ENCODE results near the gene ZNF536. TPM values are rescaled to one million over a fixed set of nuclear protein-coding genes. Genes with fewer than 3 reads are reported as not detected.

Gene ZNF536
- total RNA-seq, 1 donor from 2014 or later: 24.9 TPM

DNA sequence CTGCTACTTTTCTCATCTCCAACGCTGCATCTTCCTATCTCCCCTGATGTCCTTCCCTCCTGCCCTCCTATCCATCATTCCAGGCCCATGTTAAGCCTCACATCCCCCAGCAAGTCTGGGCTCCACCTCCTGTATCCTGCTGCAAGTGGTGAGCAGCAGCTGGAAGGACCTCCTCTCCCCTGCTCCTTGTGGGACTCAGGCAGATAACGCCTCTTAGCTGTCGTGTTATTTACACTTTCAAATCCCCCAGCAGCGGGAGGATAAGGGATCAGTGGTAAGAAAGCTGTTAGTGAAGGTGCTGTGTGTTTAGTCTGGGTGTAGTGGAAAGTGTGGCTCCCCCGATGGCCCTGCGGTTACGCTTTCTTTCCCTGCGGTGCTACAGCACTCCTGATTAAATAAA is 211.9 kb downstream of the ZNF536 start:
- Mint-ChIP-seq H3K27me3 (ENCODE audit: unreplicated experiment) (peaks cover 13% of the 10 kb centered on the region), H3K9me3 (ENCODE audit: unreplicated experiment) (peaks cover 10% of the 10 kb centered on the region), H3K27ac (ENCODE audit: unreplicated experiment) (no peak overlapping the region), H3K36me3 (ENCODE audit: unreplicated experiment) (peaks cover 4% of the 10 kb centered on the region), H3K4me1 (ENCODE audit: low read depth, unreplicated experiment) (peaks cover 15% of the 10 kb centered on the region), H3K4me3 (ENCODE audit: unreplicated experiment) (no peak overlapping the region)
- TF ChIP-seq, protein P1, sequence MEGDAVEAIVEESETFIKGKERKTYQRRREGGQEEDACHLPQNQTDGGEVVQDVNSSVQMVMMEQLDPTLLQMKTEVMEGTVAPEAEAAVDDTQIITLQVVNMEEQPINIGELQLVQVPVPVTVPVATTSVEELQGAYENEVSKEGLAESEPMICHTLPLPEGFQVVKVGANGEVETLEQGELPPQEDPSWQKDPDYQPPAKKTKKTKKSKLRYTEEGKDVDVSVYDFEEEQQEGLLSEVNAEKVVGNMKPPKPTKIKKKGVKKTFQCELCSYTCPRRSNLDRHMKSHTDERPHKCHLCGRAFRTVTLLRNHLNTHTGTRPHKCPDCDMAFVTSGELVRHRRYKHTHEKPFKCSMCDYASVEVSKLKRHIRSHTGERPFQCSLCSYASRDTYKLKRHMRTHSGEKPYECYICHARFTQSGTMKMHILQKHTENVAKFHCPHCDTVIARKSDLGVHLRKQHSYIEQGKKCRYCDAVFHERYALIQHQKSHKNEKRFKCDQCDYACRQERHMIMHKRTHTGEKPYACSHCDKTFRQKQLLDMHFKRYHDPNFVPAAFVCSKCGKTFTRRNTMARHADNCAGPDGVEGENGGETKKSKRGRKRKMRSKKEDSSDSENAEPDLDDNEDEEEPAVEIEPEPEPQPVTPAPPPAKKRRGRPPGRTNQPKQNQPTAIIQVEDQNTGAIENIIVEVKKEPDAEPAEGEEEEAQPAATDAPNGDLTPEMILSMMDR (IDR thresholded peaks at IDR 0.05; ENCODE audit: partially characterized antibody, unreplicated experiment): no peak
- DNase-seq: no peak

DNA sequence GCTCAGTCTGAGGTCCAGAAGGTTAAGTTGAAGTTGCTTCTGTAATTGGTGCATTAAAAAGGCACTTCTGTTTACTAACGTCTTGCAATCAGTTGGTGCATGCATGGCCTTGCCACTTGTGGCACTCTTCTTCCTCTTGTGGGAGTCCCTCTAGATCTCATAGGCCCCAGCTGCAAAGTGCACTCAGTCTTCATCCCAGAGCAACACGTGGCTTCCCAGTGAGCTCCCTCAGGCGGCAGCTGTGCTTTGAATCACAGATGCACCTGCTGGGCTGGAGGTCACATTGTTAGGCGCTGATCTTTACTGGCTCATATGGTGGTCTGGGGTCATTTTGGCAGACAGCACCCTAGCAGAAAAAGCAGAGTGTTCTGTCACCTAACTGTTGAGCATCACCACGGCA is 215.7 kb downstream of the ZNF536 start:
- Mint-ChIP-seq H3K27ac (ENCODE audit: unreplicated experiment) (no peak overlapping the region), H3K4me3 (ENCODE audit: unreplicated experiment) (no peak overlapping the region), H3K4me1 (ENCODE audit: low read depth, unreplicated experiment) (peaks cover 21% of the 10 kb centered on the region), H3K9me3 (ENCODE audit: unreplicated experiment) (peaks cover 7% of the 10 kb centered on the region), H3K36me3 (ENCODE audit: unreplicated experiment) (peaks cover 11% of the 10 kb centered on the region), H3K27me3 (ENCODE audit: unreplicated experiment) (peaks cover 17% of the 10 kb centered on the region)
- DNase-seq: peak; percentile 38
- TF ChIP-seq, protein P1 (IDR thresholded peaks at IDR 0.05; ENCODE audit: partially characterized antibody, unreplicated experiment): no peak

DNA sequence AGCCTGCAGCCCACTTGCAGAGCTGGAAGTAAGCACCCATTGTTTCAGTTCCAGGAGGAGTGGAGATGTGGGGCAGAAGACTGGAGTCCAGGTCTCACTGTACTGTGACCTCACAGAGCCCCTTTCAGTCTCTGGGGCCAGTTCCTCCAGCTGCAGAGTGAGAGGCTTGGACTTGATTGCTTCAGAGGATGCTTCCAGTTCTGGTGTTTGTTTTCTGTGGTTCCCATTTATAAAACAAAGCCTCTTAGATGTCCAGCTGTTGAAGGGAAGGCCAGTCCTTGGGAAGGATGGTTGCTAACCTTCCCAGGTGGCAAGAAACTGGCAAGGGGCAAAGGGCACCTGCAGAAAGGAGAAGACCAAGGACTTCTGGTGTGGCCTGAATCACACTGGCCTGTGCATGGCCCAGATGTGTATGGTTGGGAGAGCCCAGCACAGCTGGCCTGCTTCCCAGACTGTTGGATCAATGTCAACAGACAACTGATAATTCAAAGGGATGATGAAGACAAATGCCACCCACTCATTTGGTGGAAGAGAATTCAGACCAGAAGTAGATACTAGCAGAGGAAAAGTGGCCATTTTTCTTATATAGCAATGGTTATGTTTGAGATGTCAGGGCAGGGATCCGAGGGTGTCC is 218.5 kb downstream of the ZNF536 start:
- Mint-ChIP-seq H3K4me3 (ENCODE audit: unreplicated experiment) (no peak overlapping the region), H3K4me1 (ENCODE audit: low read depth, unreplicated experiment) (peaks cover 13% of the 10 kb centered on the region), H3K9me3 (ENCODE audit: unreplicated experiment) (peaks cover 4% of the 10 kb centered on the region), H3K36me3 (ENCODE audit: unreplicated experiment) (peaks cover 9% of the 10 kb centered on the region), H3K27me3 (ENCODE audit: unreplicated experiment) (peaks cover 11% of the 10 kb centered on the region), H3K27ac (ENCODE audit: unreplicated experiment) (no peak overlapping the region)
- TF ChIP-seq, protein P1 (IDR thresholded peaks at IDR 0.05; ENCODE audit: partially characterized antibody, unreplicated experiment): no peak
- DNase-seq: no peak

DNA sequence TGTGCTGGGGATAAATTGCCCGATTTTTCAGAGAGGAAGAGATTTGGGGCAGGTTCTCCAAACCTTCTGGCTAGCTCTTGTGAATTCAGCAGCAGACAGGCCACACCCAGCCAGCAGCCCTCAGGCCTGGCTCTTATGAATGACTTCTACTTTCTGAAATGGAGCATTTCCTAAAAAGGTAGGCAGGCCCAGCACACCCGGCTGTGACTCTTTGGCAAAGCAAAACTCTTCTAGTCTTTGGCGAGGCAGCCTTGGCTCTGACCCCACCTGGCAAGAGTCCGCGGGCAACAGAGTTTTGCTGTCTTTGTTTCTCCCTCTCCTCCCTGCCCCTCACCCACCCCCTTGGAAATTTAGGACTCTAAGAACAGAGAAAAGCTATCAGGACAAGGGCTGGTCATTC is 221.2 kb downstream of the ZNF536 start:
- peaks cover 5% of the 10 kb centered on the region for H3K27me3 Mint-ChIP-seq (ENCODE audit: unreplicated experiment)
- TF ChIP-seq, protein P1 (IDR thresholded peaks at IDR 0.05; ENCODE audit: partially characterized antibody, unreplicated experiment): no peak
- no peak overlapping the region for H3K27ac Mint-ChIP-seq (ENCODE audit: unreplicated experiment)

DNA sequence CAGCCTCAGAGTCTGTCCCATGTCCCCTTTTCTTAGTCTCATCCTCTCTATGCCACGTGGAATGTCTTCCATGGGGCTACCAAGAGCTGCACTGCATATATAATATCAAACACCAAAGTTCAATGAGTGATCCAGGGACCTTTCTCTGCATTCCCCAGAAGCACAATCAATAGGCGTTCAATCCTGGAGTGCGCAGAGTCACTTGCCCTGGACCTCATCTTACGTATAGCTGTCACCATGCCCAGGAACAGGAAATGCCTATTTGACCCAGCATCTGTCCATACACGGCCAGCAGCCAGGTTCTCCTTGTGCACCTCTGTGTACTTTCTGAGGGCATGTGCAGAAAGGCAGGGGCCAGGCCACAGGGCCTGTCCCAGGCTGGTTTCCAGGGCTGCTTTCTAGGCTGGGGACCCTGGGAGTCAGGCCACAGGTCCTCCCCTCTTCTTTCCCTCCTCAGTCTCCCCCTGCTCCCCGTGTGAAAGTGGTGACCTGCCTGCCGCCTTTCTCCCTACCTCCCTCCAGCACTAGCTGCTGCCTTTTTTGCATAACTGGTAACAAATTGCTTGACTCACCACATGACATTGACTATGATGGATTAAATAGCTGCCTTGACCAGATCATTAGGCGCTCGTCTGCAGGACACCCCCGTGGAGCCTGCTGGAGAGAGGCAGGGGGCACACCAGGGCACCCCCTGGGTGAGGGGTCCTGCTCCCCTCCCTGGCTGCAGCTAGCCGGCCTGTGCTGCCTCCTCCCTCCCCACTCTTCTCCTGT is 222.0 kb downstream of the ZNF536 start:
- no peaks in the 10 kb centered on the region for H3K9me3 Mint-ChIP-seq (ENCODE audit: unreplicated experiment)
- TF ChIP-seq, protein P1 (IDR thresholded peaks at IDR 0.05; ENCODE audit: partially characterized antibody, unreplicated experiment): no peak
- H3K27me3 Mint-ChIP-seq (ENCODE audit: unreplicated experiment): peaks cover 5% of the 10 kb centered on the region
- DNase-seq: no peak
- peaks cover 7% of the 10 kb centered on the region for H3K36me3 Mint-ChIP-seq (ENCODE audit: unreplicated experiment)
- H3K4me1 Mint-ChIP-seq (ENCODE audit: low read depth, unreplicated experiment): peaks cover 10% of the 10 kb centered on the region
- no peak overlapping the region for H3K4me3 Mint-ChIP-seq (ENCODE audit: unreplicated experiment)
- H3K27ac Mint-ChIP-seq (ENCODE audit: unreplicated experiment): no peak overlapping the region

More for the DNA sequence above, 221.2 kb downstream of the ZNF536 start:
- no peak overlapping the region for H3K4me3 Mint-ChIP-seq (ENCODE audit: unreplicated experiment)
- peaks cover 7% of the 10 kb centered on the region for H3K36me3 Mint-ChIP-seq (ENCODE audit: unreplicated experiment)
- peaks cover under 1% of the 10 kb centered on the region for H3K9me3 Mint-ChIP-seq (ENCODE audit: unreplicated experiment)
- peaks cover 10% of the 10 kb centered on the region for H3K4me1 Mint-ChIP-seq (ENCODE audit: low read depth, unreplicated experiment)
- DNase-seq: no peak
